Caki2 (cell line): Measurements from ENCODE around the gene DRD2. TPM values are rescaled to one million over a fixed set of nuclear protein-coding genes. Genes with fewer than 3 reads are reported as not detected.

Source experiments
- DNase-seq: peaks from one replicate; pipeline ENCODE4 v3.0.0-alpha.2; 2015; ENCODE audit warnings: low read depth
- in situ Hi-C: cut with HindIII; loops from 2 replicates; pipeline ENCODE4 v1.10.0; 2016; ENCODE audit warnings: low sequenced_read_pairs, low pct_unique_long_range_greater_than_20kb, mixed read lengths
- total RNA-seq: library from RNA; depleted of rRNA; stranded (reverse); fragments of >200 nt; shearing (Covaris generic); gene quantifications from 2 replicates; pipeline ENCODE4 v1.2.3, GENCODE V29; 2014; ENCODE audit warnings: low replicate concordance

The DRD2 gene
- total RNA-seq, 1 experiment from 2014 or later, result not detected

GRCh38 chr11:113389272-113389671, 85.9 kb downstream of the DRD2 start:
- in situ Hi-C loops, result no loop called here

GRCh38 chr11:113387605-113388211, 87.5 kb downstream of the DRD2 start, which contains the start of gene ANKK1:
Gene ANKK1 (plus strand): TSS chr11:113387779. CDS start chr11:113387885, 106 bp downstream.
- in situ Hi-C loops, result no loop called here
- no peak for DNase-seq

More at GRCh38 chr11:113389272-113389671, 85.9 kb downstream of the DRD2 start:
- no peak for DNase-seq

GRCh38 chr11:113386866-113387265, 88.3 kb downstream of the DRD2 start:
- in situ Hi-C loops, result no loop called here
- no peak for DNase-seq

GRCh38 chr11:113385749-113386148, 89.4 kb downstream of the DRD2 start:
- DNase-seq, result no peak
- in situ Hi-C loops, result no loop called here

GRCh38 chr11:113384551-113384950, 90.6 kb downstream of the DRD2 start:
- DNase-seq, result no peak
- in situ Hi-C loops, result no loop called here

- no peak for DNase-seq
- in situ Hi-C loops, result no loop called here
Measured at GRCh38 chr11:113382121-113382520, 93.1 kb downstream of the DRD2 start.

GRCh38 chr11:113378692-113379091, 96.5 kb downstream of the DRD2 start:
- no peak for DNase-seq
- in situ Hi-C loops, result no loop called here

- in situ Hi-C loops, result no loop called here
- no peak for DNase-seq
Measured at GRCh38 chr11:113377681-113378412, 97.4 kb downstream of the DRD2 start.

- no peak for DNase-seq
- in situ Hi-C loops, result no loop called here
Measured at GRCh38 chr11:113376156-113376555, 99.0 kb downstream of the DRD2 start.

- in situ Hi-C loops, result no loop called here
- DNase-seq, result no peak
Measured at GRCh38 chr11:113375402-113375801, 99.8 kb downstream of the DRD2 start.

GRCh38 chr11:113373981-113374560, 101.1 kb downstream of the DRD2 start:
- no peak for DNase-seq
- in situ Hi-C loops, result no loop called here

GRCh38 chr11:113373306-113373705, 101.9 kb downstream of the DRD2 start:
- DNase-seq, result no peak
- in situ Hi-C loops, result no loop called here

GRCh38 chr11:113372309-113372708, 102.9 kb downstream of the DRD2 start:
- in situ Hi-C loops, result no loop called here
- no peak for DNase-seq

GRCh38 chr11:113370634-113371033, 104.6 kb downstream of the DRD2 start:
- DNase-seq, result no peak
- in situ Hi-C loops, result no loop called here

- DNase-seq, result no peak
- in situ Hi-C loops, result no loop called here
Measured at GRCh38 chr11:113369411-113369810, 105.8 kb downstream of the DRD2 start.

- in situ Hi-C loops, result no loop called here
- no peak for DNase-seq
Measured at GRCh38 chr11:113365895-113366294, 109.3 kb downstream of the DRD2 start.

GRCh38 chr11:113363996-113364641, 111.1 kb downstream of the DRD2 start:
- in situ Hi-C loops, result no loop called here
- no peak for DNase-seq

GRCh38 chr11:113363406-113363805, 111.8 kb downstream of the DRD2 start:
- in situ Hi-C loops, result no loop called here
- DNase-seq, result no peak
